GM12891 (cell line): Measurements from ENCODE around the gene UQCR11.

Source experiments
- DNase-seq: peaks from one replicate; pipeline ENCODE4 v3.0.0; 2011; ENCODE audit warnings: low spot score; ENCODE audit not compliant: insufficient read length
- FAIRE-seq: peaks from 2 replicates; lab custom pipeline; 2011; peaks lifted over from hg19 to GRCh38; lab: Jason Lieb, UNC
- PAX5 ChIP-seq: IDR thresholded peaks from 2 replicates; pipeline ENCODE4 v1.6.1; 2011; ENCODE audit warnings: low read length, moderate library complexity, mild to moderate bottlenecking; ENCODE audit not compliant: insufficient read depth, severe bottlenecking
- POLR2A ChIP-seq: IDR thresholded peaks from 2 replicates; pipeline ENCODE4 v1.6.1; 2011; ENCODE audit warnings: low read depth, low read length, control low read depth
- POLR2AphosphoS5 ChIP-seq: IDR thresholded peaks from 2 replicates; pipeline ENCODE4 v1.6.1; 2011; ENCODE audit warnings: low read depth, low read length, control low read depth
- POU2F2 ChIP-seq: IDR thresholded peaks from 2 replicates; pipeline ENCODE4 v1.6.1; 2011; ENCODE audit warnings: low read depth, mild to moderate bottlenecking, control low read depth, low read length, moderate library complexity
- SPI1 ChIP-seq: IDR thresholded peaks from 2 replicates; pipeline ENCODE4 v1.6.1; 2011; ENCODE audit warnings: low read depth, low read length, control low read depth
- TAF1 ChIP-seq: IDR thresholded peaks from 2 replicates; pipeline ENCODE4 v1.6.1; 2011; ENCODE audit warnings: low read depth, low read length, control low read depth

UQCR11 gene

GRCh38 chr19:1618157-1619093 is 13.2 kb upstream of the UQCR11 start:
- FAIRE-seq (no peak), DNase-seq (peak; percentile 79)
- TF ChIP-seq TAF1 (no peak), POU2F2 (no peak), POLR2A (no peak)

GRCh38 chr19:1616875-1617274 is 11.6 kb upstream of the UQCR11 start:
- no peak for FAIRE-seq
- TF ChIP-seq PAX5 (no peak), POLR2A (no peak), TAF1 (no peak), POLR2AphosphoS5 (no peak), SPI1 (no peak), POU2F2 (no peak)
- no peak for DNase-seq

- no peak for FAIRE-seq
- TF ChIP-seq POLR2A (no peak), TAF1 (no peak), PAX5 (no peak), SPI1 (no peak), POU2F2 (no peak), POLR2AphosphoS5 (no peak)
- DNase-seq = no peak
Measured at GRCh38 chr19:1616396-1616795, 11.1 kb upstream of the UQCR11 start.

- no peak for TF ChIP-seq POLR2AphosphoS5
- TF ChIP-seq POU2F2 = no peak
- TF ChIP-seq POLR2A = no peak
- TF ChIP-seq SPI1 = no peak
- TF ChIP-seq PAX5 = no peak
- no peak for TF ChIP-seq TAF1
- FAIRE-seq = no peak
- DNase-seq = no peak
Measured at GRCh38 chr19:1615156-1615765, 10.0 kb upstream of the UQCR11 start.

- DNase-seq (no peak), FAIRE-seq (no peak)
- TF ChIP-seq POLR2AphosphoS5 (no peak), TAF1 (no peak), POU2F2 (no peak), PAX5 (no peak), SPI1 (no peak), POLR2A (no peak)
Measured at GRCh38 chr19:1613808-1614570, 8.7 kb upstream of the UQCR11 start.

GRCh38 chr19:1613146-1613545 is 7.9 kb upstream of the UQCR11 start:
- no peak for TF ChIP-seq POLR2A
- no peak for TF ChIP-seq POLR2AphosphoS5
- no peak for TF ChIP-seq SPI1
- no peak for TF ChIP-seq TAF1
- no peak for TF ChIP-seq PAX5
- TF ChIP-seq POU2F2 = no peak
- no peak for FAIRE-seq
- no peak for DNase-seq

- TF ChIP-seq POLR2AphosphoS5 (no peak), PAX5 (no peak), TAF1 (no peak), POU2F2 (no peak), POLR2A (no peak), SPI1 (no peak)
- DNase-seq (no peak), FAIRE-seq (peak; percentile 83)
Measured at GRCh38 chr19:1612114-1613086, 7.1 kb upstream of the UQCR11 start.

GRCh38 chr19:1611353-1611752 is 6.1 kb upstream of the UQCR11 start:
- no peak for TF ChIP-seq POLR2AphosphoS5
- no peak for TF ChIP-seq TAF1
- no peak for TF ChIP-seq POU2F2
- TF ChIP-seq SPI1 = no peak
- TF ChIP-seq POLR2A = no peak
- no peak for TF ChIP-seq PAX5
- no peak for DNase-seq
- FAIRE-seq = no peak

- no peak for DNase-seq
- no peak for FAIRE-seq
- TF ChIP-seq PAX5 (no peak), POLR2A (no peak), TAF1 (no peak), POLR2AphosphoS5 (no peak), POU2F2 (no peak), SPI1 (no peak)
Measured at GRCh38 chr19:1610579-1610978, 5.3 kb upstream of the UQCR11 start.
